Stomach (tissue), 19 donors: ENCODE results near the gene OR7C1. TPM values are rescaled to one million over a fixed set of nuclear protein-coding genes. Genes with fewer than 3 reads are reported as not detected.

Source experiments
- DNase-seq, 2 donors: peaks; one replicate each; pipeline versions ENCODE4 v3.0.0 to v3.0.0-alpha.2; 2013 to 2019
- H3K27ac ChIP-seq, 5 donors: fragments of 200-600 bp in 4 of 5; sonication (generic) in 4 of 5; one replicate each; pipeline ENCODE4 v1.5.1; 2013 to 2019; ENCODE audit warnings: mild to moderate bottlenecking in 1 of 5, moderate library complexity in 1 of 5
- H3K27me3 ChIP-seq, 3 donors: fragments of 200-600 bp; sonication (generic); one replicate each; pipeline ENCODE4 v1.5.1; 2017 to 2019; ENCODE audit warnings: mixed run types in 1 of 3
- H3K36me3 ChIP-seq, 4 donors: fragments of 200-600 bp; sonication (generic); 1 replicate in 3 of 4; 2 replicates in 1 of 4; pipeline ENCODE4 v1.5.1; 2016 to 2019
- H3K4me1 ChIP-seq, 4 donors: fragments of 200-600 bp; sonication (generic); one replicate each; pipeline ENCODE4 v1.5.1; 2016 to 2019
- H3K4me3 ChIP-seq, 4 donors: fragments of 200-600 bp; sonication (generic) in 3 of 4; one replicate each; pipeline ENCODE4 v1.5.1; 2016 to 2019; ENCODE audit warnings: mild to moderate bottlenecking in 1 of 4
- H3K9me3 ChIP-seq, 4 donors: fragments of 200-600 bp; sonication (generic); one replicate each; pipeline ENCODE4 v1.5.1; 2016 to 2019
- EP300 ChIP-seq: sonication (generic); formaldehyde crosslinking; IDR thresholded peaks from one replicate; pipeline ENCODE4 v1.6.1; 2017; ENCODE audit warnings: antibody characterized with exemption
- POLR2A ChIP-seq, 4 donors: fragments of 450-650 bp; IDR thresholded peaks; one replicate each; pipeline ENCODE4 v1.6.1; 2016; ENCODE audit warnings: antibody characterized with exemption in 4 of 4, control low read depth in 2 of 4, mild to moderate bottlenecking in 1 of 4, moderate library complexity in 1 of 4
- POLR2AphosphoS5 ChIP-seq, 3 donors: sonication (generic); formaldehyde crosslinking; IDR thresholded peaks; one replicate each; pipeline ENCODE4 v1.6.1; 2016; ENCODE audit warnings: antibody characterized with exemption in 3 of 3
- WGBS, 5 donors: extraction: QIAGEN DNeasy Blood & Tissue Kit in 3 of 5; methylation state at CpG; one replicate each; pipeline versions ENCODE4 v1.1.5 to v1.1.7; 2013 to 2018; 5-methylcytosine and 5-hydroxymethylcytosine counted together
- intact Hi-C: fragments of 100-400 bp; cut with DNase I; formaldehyde crosslinking; loops from one replicate; pipeline ENCODE4 v1.15.1; 2023; ENCODE audit warnings: low total_unique reads
- long read RNA-seq, 10 donors: transcript quantifications; one replicate each; lab custom pipeline, GENCODE V29; 2026
- polyA plus RNA-seq, 3 donors: library from polyadenylated mRNA; stranded (reverse); fragments of 200-250 nt; gene quantifications; one replicate each; pipeline ENCODE4 v1.2.3, GENCODE V29; 2013
- total RNA-seq, 5 donors: library from RNA; depleted of rRNA; stranded (reverse); fragments of >200 nt; gene quantifications; one replicate each; pipeline versions ENCODE4 v1.1.0 to v1.2.3, GENCODE V29; 2014 to 2016
- TF ChIP-seq, protein P1 (sequence below), 7 experiments: fragments of 450-650 bp in 4 of 7; fragments of 200-600 bp in 3 of 7; sonication (generic) in 3 of 7; IDR thresholded peaks; one replicate each; pipeline ENCODE4 v1.5.1; 2016 to 2019; ENCODE audit warnings: antibody characterized with exemption in 7 of 7, control low read depth in 2 of 7, mild to moderate bottlenecking in 1 of 7
- donor health status: healthy with polysubstance abuse.
- donor health status: Bipolar disorder and iron deficiency.
- donor health status: healthy.

Gene OR7C1
- total RNA-seq (not detected), polyA plus RNA-seq (not detected)
- long read RNA-seq, donor 1, result 0 reads
- long read RNA-seq, donor 2, result 0 reads
- long read RNA-seq, donor 3, result 0 reads
- long read RNA-seq, donor 4, result 0 reads
- long read RNA-seq, donor 5, result 0 reads
- long read RNA-seq, donor 6, result 0 reads
- long read RNA-seq, donor 7, result 0 reads
- long read RNA-seq, donor 8, result 0 reads
- long read RNA-seq, donor 9, result 0 reads
- long read RNA-seq, donor 10, result 0 reads

DNA sequence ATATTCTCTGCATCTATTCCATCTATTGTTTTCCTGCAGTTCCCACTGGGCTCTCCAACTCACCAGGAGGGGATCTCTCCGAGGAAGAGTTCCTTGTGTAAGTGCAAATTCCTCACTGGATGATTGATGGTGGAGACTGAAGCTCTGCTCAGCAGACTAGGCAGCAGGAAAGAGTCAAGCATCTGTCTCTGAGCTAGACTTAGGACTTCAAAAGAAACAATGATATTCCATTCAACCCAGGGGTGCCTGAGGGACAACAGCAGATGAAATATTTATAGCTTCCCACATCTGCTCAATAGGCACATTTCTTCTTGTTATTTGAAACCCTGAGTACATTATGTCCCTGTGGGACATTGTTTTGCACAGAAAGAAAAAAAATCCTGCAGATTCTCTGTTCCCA, at the start of gene OR7C1, which contains the start of gene OR7A5:
Gene OR7C1 (minus strand): TSS at position 175 of the 400 bp plus-strand sequence. CDS start 35,049 bp downstream, outside the sequence.
Gene OR7A5 (minus strand): TSS at position 175 of the 400 bp plus-strand sequence. CDS start 6,944 bp downstream, outside the sequence.
- H3K27ac ChIP-seq, result no peak within 1 kb of the TSS
- H3K4me3 ChIP-seq, result no peak within 1 kb of the TSS
- H3K9me3 ChIP-seq, result peaks cover 0 to 8% (median 1%) of the 10 kb centered on the region in 4 donors
- peak in 1 of 2 donors; percentile 28 for DNase-seq
- 11 to 33% (median 17%) methylated on average over 1 of the region's 1 CpG for WGBS, 5 donors
- TF ChIP-seq POLR2AphosphoS5 (IDR thresholded peaks at IDR 0.05) (no peak), EP300 (no peak)
- TF ChIP-seq, protein P1, sequence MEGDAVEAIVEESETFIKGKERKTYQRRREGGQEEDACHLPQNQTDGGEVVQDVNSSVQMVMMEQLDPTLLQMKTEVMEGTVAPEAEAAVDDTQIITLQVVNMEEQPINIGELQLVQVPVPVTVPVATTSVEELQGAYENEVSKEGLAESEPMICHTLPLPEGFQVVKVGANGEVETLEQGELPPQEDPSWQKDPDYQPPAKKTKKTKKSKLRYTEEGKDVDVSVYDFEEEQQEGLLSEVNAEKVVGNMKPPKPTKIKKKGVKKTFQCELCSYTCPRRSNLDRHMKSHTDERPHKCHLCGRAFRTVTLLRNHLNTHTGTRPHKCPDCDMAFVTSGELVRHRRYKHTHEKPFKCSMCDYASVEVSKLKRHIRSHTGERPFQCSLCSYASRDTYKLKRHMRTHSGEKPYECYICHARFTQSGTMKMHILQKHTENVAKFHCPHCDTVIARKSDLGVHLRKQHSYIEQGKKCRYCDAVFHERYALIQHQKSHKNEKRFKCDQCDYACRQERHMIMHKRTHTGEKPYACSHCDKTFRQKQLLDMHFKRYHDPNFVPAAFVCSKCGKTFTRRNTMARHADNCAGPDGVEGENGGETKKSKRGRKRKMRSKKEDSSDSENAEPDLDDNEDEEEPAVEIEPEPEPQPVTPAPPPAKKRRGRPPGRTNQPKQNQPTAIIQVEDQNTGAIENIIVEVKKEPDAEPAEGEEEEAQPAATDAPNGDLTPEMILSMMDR (IDR thresholded peaks at IDR 0.05), result no peak
- no peaks in the 10 kb centered on the region for H3K36me3 ChIP-seq
- no peaks in the 10 kb centered on the region for H3K4me1 ChIP-seq
- H3K27me3 ChIP-seq, result peaks cover 0 to 4% (median 0%) of the 10 kb centered on the region in 3 donors
- intact Hi-C loops, result no loop called here

DNA sequence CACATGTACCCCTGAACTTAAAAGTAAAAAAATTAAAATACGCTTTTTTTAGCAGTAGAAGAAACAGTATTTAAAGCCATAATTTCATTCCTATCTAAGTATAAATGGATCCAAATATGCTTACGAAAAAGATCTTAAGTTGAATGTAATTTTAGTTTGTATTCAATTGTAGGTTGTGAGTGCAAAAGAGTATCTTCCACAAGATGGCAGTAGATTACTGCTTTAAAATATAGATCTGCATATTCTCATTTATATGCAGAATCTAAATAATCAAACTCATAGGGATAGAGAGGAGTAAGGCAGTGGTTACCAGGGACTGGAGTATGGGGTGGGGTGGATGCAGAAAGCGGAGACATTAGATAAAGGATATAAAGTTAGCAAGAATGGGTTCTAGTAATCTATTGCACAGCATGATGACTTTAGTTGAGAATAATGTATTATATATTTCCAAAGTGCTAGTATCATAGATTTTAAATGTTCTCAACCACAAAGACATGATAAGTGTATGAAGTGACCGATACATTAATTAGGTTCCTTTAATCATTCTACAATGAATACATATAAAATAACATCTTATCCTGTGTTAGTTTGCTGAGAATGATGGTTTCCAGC, 36.7 kb upstream of the OR7C1 start:
- H3K4me1 ChIP-seq, result no peaks in the 10 kb centered on the region
- H3K4me3 ChIP-seq, result no peak overlapping the region
- no peak for TF ChIP-seq EP300
- TF ChIP-seq POLR2AphosphoS5 (IDR thresholded peaks at IDR 0.05), result no peak
- no peak for TF ChIP-seq POLR2A (IDR thresholded peaks at IDR 0.05)
- TF ChIP-seq, protein P1 (IDR thresholded peaks at IDR 0.05), result no peak
- H3K27ac ChIP-seq, result no peak overlapping the region
- intact Hi-C loops, result no loop called here
- peak in 1 of 2 donors; percentile 6 for DNase-seq
- H3K9me3 ChIP-seq, result peaks cover 0 to 6% (median 0%) of the 10 kb centered on the region in 4 donors
- 75 to 87% (median 83%) methylated on average over 4 of the region's 4 CpGs for WGBS, 5 donors
- peaks cover 0 to 28% (median 3%) of the 10 kb centered on the region in 3 donors for H3K27me3 ChIP-seq
- no peaks in the 10 kb centered on the region for H3K36me3 ChIP-seq

DNA sequence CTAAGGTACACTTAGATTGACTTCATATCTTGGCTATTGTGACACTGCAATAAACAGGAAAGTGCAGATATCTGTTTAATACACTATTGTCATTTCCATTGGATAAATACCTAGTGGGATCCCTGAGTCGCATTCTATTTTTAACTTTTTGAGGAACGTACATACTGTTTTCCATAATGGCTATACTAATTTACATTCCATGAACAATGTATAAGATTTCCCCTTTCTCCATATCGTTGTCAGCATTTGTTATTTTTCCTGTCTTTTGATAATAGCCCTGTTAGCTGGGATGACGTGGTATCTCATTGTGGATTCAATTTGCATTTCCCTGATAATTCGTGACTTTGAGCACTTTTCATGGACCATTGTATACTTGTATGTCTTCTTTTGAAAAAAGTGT, 33.5 kb upstream of the OR7C1 start:
- no peak overlapping the region for H3K27ac ChIP-seq
- no peaks in the 10 kb centered on the region for H3K4me1 ChIP-seq
- no peak for DNase-seq
- no peak for TF ChIP-seq EP300
- no peak for TF ChIP-seq POLR2AphosphoS5 (IDR thresholded peaks at IDR 0.05)
- TF ChIP-seq, protein P1 (IDR thresholded peaks at IDR 0.05), result no peak
- no peak for TF ChIP-seq POLR2A (IDR thresholded peaks at IDR 0.05)
- H3K4me3 ChIP-seq, result no peak overlapping the region
- H3K27me3 ChIP-seq, result peaks cover 0 to 30% (median 3%) of the 10 kb centered on the region in 3 donors
- WGBS, 5 donors, result 70 to 80% (median 76%) methylated on average over 5 of the region's 5 CpGs
- peaks cover 0 to 6% (median 0%) of the 10 kb centered on the region in 4 donors for H3K9me3 ChIP-seq
- no peaks in the 10 kb centered on the region for H3K36me3 ChIP-seq
- intact Hi-C loops, result no loop called here

DNA sequence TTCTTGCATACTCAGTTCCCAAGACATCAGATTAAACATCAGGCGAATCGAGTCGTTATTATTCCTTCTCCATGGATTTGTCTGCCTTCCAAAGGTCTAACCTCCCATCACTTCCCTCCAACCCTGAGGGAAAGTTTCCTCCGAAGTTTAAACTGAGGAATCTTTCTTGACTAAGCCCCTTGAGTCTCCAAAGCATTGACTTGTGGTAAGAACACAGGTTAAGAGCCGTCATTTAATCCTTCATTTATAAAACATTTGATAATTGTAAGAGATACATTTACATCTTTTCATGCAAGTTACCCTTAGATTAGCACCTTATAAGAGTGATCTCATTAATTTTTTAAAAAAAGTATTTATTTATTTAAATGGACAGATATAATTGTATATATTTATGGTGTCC, 13.8 kb upstream of the OR7C1 start, which contains the start of gene OR7A10:
Gene OR7A10 (minus strand): TSS at position 101 of the 400 bp plus-strand sequence. CDS start 7,045 bp downstream, outside the sequence.
- TF ChIP-seq EP300, result no peak
- TF ChIP-seq, protein P1 (IDR thresholded peaks at IDR 0.05), result no peak
- no peak for TF ChIP-seq POLR2A (IDR thresholded peaks at IDR 0.05)
- TF ChIP-seq POLR2AphosphoS5 (IDR thresholded peaks at IDR 0.05), result no peak
- 74 to 84% (median 79%) methylated on average over 5 of the region's 5 CpGs for WGBS, 5 donors
- DNase-seq, result no peak

More for the DNA sequence above, 13.8 kb upstream of the OR7C1 start, which contains the start of gene OR7A10:
- H3K4me3 ChIP-seq, result no peak within 1 kb of the TSS
- no peaks in the 10 kb centered on the region for H3K4me1 ChIP-seq
- intact Hi-C loops, result no loop called here
- H3K27ac ChIP-seq, result no peak within 1 kb of the TSS
- no peaks in the 10 kb centered on the region for H3K36me3 ChIP-seq
- peaks cover 0 to 20% (median 0%) of the 10 kb centered on the region in 3 donors for H3K27me3 ChIP-seq
- no peaks in the 10 kb centered on the region for H3K9me3 ChIP-seq
